ENCODE data around the gene LRP1B. TPM values are rescaled to one million over a fixed set of nuclear protein-coding genes. Genes with fewer than 3 reads are reported as not detected.

LRP1B gene
- total RNA-seq, 3 donors from 2014 or later: 2.3 to 29.8 (median 21.8) TPM

DNA sequence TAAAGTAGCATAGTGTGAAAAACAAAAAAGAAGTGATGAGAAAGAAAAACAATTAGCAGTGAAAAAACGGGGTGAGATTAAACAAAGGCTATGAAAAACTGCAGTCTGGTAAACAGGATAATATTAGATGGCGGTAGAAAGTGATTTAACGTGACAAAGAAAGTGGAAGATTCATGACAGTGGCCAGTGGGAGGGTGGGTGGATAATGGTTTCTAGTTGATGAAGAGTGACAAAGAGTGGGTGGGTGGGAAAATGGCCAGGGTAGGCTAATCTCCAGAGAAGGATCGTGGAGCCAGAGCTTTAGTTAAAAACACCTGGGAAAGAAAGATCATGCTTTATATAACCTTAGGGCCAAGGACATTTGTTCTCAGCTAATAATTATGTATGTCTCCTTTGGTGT, 1667.8 kb downstream of the LRP1B start:
- H3K27me3 ChIP-seq: no peaks in the 10 kb centered on the region
- no peak overlapping the region for H3K4me3 ChIP-seq
- H3K4me1 ChIP-seq: no peaks in the 10 kb centered on the region
- H3K27ac ChIP-seq: no peak overlapping the region
- no peak for DNase-seq (ENCODE audit: low spot score in 2 of 2)
- intact Hi-C loops (cut with DNase I; ENCODE audit: low total_unique reads): no loop called here
- no peaks in the 10 kb centered on the region for H3K36me3 ChIP-seq
- no peak for TF ChIP-seq POLR2A (IDR thresholded peaks at IDR 0.05)
- no peak for TF ChIP-seq CTCF (IDR thresholded peaks at IDR 0.05)
- no peak for TF ChIP-seq POLR2AphosphoS5 (IDR thresholded peaks at IDR 0.05)
- no peaks in the 10 kb centered on the region for H3K9me3 ChIP-seq

DNA sequence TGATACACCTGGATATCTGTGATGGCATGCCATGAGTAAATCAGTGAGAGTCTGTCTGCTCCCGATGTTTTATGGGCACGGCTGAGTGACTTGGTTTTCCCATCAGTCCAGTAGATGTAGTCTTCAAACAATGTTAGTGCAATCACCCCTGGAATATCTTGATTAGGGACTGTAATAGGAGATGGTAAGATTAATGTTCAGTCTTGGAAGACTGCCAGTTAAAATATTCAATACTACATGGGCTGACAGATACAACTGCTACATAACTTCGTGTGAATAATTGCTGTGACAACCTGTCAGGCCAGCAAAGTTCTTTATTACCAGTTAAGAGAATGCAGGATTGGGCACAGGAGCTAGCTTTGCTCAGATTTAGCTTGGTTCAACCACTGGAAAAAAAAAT, 1673.3 kb downstream of the LRP1B start:
- H3K9me3 ChIP-seq: no peaks in the 10 kb centered on the region
- H3K27ac ChIP-seq: no peak overlapping the region
- no peaks in the 10 kb centered on the region for H3K36me3 ChIP-seq
- H3K4me3 ChIP-seq: no peak overlapping the region
- H3K27me3 ChIP-seq: no peaks in the 10 kb centered on the region
- TF ChIP-seq POLR2A (IDR thresholded peaks at IDR 0.05) (no peak), CTCF (IDR thresholded peaks at IDR 0.05) (no peak), POLR2AphosphoS5 (IDR thresholded peaks at IDR 0.05) (no peak)
- no peaks in the 10 kb centered on the region for H3K4me1 ChIP-seq
- intact Hi-C loops (cut with DNase I; ENCODE audit: low total_unique reads): no loop called here
- DNase-seq (ENCODE audit: low spot score in 2 of 2): no peak

GRCh38 chr2:140455315-140455714, 1675.5 kb downstream of the LRP1B start:
- Histone ChIP-seq H3K4me3 (no peak overlapping the region), H3K27ac (no peak overlapping the region), H3K36me3 (no peaks in the 10 kb centered on the region), H3K9me3 (no peaks in the 10 kb centered on the region), H3K27me3 (no peaks in the 10 kb centered on the region), H3K4me1 (no peaks in the 10 kb centered on the region)
- intact Hi-C loops (cut with DNase I; ENCODE audit: low total_unique reads): no loop called here
- TF ChIP-seq POLR2AphosphoS5 (IDR thresholded peaks at IDR 0.05) (no peak), POLR2A (IDR thresholded peaks at IDR 0.05) (no peak), CTCF (IDR thresholded peaks at IDR 0.05) (no peak)
- DNase-seq (ENCODE audit: low spot score in 2 of 2): no peak

DNA sequence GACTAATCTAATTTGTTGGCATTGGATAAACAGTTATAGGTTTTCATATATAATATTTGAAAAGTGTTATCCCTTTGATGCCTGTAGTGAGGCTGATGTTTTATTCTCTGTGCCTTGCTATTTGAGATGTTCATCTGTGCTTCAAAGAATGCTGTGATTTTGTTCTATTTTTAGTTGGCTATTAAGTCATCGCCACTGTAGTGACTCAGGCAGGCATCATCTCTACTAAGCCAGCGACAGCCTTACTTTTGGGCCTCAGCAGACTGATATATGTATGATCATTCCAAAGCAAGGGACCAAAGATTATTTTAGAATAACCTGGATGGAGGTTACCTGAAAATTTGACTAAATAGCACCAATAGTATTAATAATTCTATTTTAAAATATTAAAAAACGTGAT, 1676.1 kb downstream of the LRP1B start:
- no peaks in the 10 kb centered on the region for H3K4me1 ChIP-seq
- no peaks in the 10 kb centered on the region for H3K36me3 ChIP-seq
- TF ChIP-seq POLR2AphosphoS5 (IDR thresholded peaks at IDR 0.05): no peak
- TF ChIP-seq CTCF (IDR thresholded peaks at IDR 0.05): no peak
- TF ChIP-seq POLR2A (IDR thresholded peaks at IDR 0.05): no peak
- H3K27ac ChIP-seq: no peak overlapping the region
- no peak for DNase-seq (ENCODE audit: low spot score in 2 of 2)
- H3K27me3 ChIP-seq: no peaks in the 10 kb centered on the region
- no peaks in the 10 kb centered on the region for H3K9me3 ChIP-seq
- no peak overlapping the region for H3K4me3 ChIP-seq
- intact Hi-C loops (cut with DNase I; ENCODE audit: low total_unique reads): no loop called here

DNA sequence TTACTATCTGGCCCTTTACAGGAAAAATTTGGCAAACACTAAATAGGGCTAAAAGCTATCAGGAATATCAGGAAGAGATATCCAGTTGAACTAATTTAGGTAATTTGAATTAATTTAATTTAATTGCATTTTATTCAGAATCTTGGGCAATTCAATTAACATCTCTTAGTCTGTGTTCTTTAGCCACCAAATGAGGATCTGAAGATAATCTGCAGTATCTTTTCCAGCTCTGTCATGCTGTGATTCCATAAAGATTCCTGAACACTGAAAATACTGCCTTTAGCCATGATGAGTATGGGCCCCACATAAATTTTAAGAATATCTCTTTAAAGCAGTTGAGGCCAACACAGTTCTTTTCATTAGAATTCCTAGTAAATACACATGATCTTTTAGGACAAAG, 1679.5 kb downstream of the LRP1B start:
- H3K36me3 ChIP-seq: no peaks in the 10 kb centered on the region
- no peaks in the 10 kb centered on the region for H3K27me3 ChIP-seq
- no peaks in the 10 kb centered on the region for H3K4me1 ChIP-seq
- no peak overlapping the region for H3K27ac ChIP-seq
- DNase-seq (ENCODE audit: low spot score in 2 of 2): no peak
- no peaks in the 10 kb centered on the region for H3K9me3 ChIP-seq
- no peak overlapping the region for H3K4me3 ChIP-seq
- intact Hi-C loops (cut with DNase I; ENCODE audit: low total_unique reads): no loop called here
- no peak for TF ChIP-seq POLR2A (IDR thresholded peaks at IDR 0.05)

DNA sequence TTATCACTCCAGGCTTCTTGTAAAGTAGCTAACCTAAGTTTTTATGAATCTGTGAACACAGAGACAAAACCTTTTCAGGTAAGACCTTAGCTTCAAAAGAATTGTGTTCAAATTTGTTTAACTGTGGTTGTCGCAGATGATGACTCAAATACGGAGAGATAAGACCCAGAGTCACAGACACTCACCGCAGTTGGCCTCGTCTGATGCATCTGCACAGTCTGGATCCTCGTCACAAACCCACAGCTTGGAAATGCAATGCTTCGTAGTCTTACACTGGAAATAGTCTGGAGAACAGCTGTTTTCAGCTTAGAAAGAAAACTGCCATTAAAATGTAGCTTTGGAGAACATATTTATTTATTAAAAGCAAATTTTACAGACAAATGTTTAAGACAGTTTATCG, 1688.5 kb downstream of the LRP1B start:
- intact Hi-C loops (cut with DNase I; ENCODE audit: low total_unique reads): no loop called here
- H3K9me3 ChIP-seq: no peaks in the 10 kb centered on the region
- no peak overlapping the region for H3K27ac ChIP-seq
- no peak overlapping the region for H3K4me3 ChIP-seq
- no peak for DNase-seq (ENCODE audit: low spot score in 2 of 2)
- no peaks in the 10 kb centered on the region for H3K27me3 ChIP-seq
- H3K36me3 ChIP-seq: no peaks in the 10 kb centered on the region
- TF ChIP-seq POLR2A (IDR thresholded peaks at IDR 0.05) (no peak), CTCF (IDR thresholded peaks at IDR 0.05) (no peak), POLR2AphosphoS5 (IDR thresholded peaks at IDR 0.05) (no peak)
- H3K4me1 ChIP-seq: no peaks in the 10 kb centered on the region

Data from breast epithelium (tissue), 4 donors.